H9 (cell line): ENCODE data around the gene MYL10. TPM values are rescaled to one million over a fixed set of nuclear protein-coding genes. Genes with fewer than 3 reads are reported as not detected.

Experiments used
- DNase-seq: peaks from one replicate; pipeline ENCODE4 v3.0.0-alpha.2; 2017
- H2AFZ ChIP-seq: one replicate; pipeline ENCODE4 v1.6.1; 2013; ENCODE audit warnings: mild to moderate bottlenecking, low read length, control low read depth, moderate library complexity
- H2AK5ac ChIP-seq: 2 replicates; pipeline ENCODE4 v1.6.1; 2013; ENCODE audit warnings: low read length, control low read depth, mixed read lengths; ENCODE audit not compliant: insufficient read length
- H2BK120ac ChIP-seq: one replicate; pipeline ENCODE4 v1.6.1; 2013; ENCODE audit warnings: low read depth, mild to moderate bottlenecking, low read length, control low read depth, inconsistent platforms; ENCODE audit not compliant: poor library complexity, severe bottlenecking
- H2BK12ac ChIP-seq: 2 replicates; pipeline ENCODE4 v1.6.1; 2013; ENCODE audit warnings: low read length, control low read depth, mixed read lengths, low read depth; ENCODE audit not compliant: insufficient read length
- H2BK15ac ChIP-seq: 2 replicates; pipeline ENCODE4 v1.6.1; 2013; ENCODE audit warnings: low read depth, low read length, control low read depth
- H2BK20ac ChIP-seq: one replicate; pipeline ENCODE4 v1.6.1; 2013; ENCODE audit warnings: low read depth, mild to moderate bottlenecking, low read length, control low read depth, inconsistent platforms; ENCODE audit not compliant: poor library complexity, severe bottlenecking
- H2BK5ac ChIP-seq: 2 replicates; pipeline ENCODE4 v1.6.1; 2013; ENCODE audit warnings: low read length, control low read depth, mixed read lengths; ENCODE audit not compliant: insufficient read length
- H3K14ac ChIP-seq: 2 replicates; pipeline ENCODE4 v1.6.1; 2013; ENCODE audit warnings: low read length, control low read depth; ENCODE audit not compliant: insufficient read depth
- H3K18ac ChIP-seq: 2 replicates; pipeline ENCODE4 v1.6.1; 2013; ENCODE audit warnings: low read depth, mild to moderate bottlenecking, mixed read lengths, low read length, control low read depth; ENCODE audit not compliant: insufficient read length
- H3K23ac ChIP-seq: 2 replicates; pipeline ENCODE4 v1.6.1; 2013; ENCODE audit warnings: low read length, control low read depth, mixed read lengths, low read depth; ENCODE audit not compliant: insufficient read length
- H3K23me2 ChIP-seq: 2 replicates; pipeline ENCODE4 v1.6.1; 2013; ENCODE audit warnings: low read depth, mild to moderate bottlenecking, mixed read lengths, low read length, control low read depth; ENCODE audit not compliant: insufficient read length, poor library complexity, severe bottlenecking
- H3K27ac ChIP-seq: 2 replicates; pipeline ENCODE4 v1.5.1; 2013; ENCODE audit warnings: low read length, control low read depth, mixed read lengths, low read depth; ENCODE audit not compliant: insufficient read length
- H3K27me3 ChIP-seq: 2 replicates; pipeline ENCODE4 v1.6.1; 2013; ENCODE audit warnings: low read length, control low read depth, inconsistent platforms; ENCODE audit not compliant: insufficient read depth
- H3K4ac ChIP-seq: 2 replicates; pipeline ENCODE4 v1.6.1; 2013; ENCODE audit warnings: low read depth, mild to moderate bottlenecking, control low read depth, inconsistent platforms, low read length, moderate library complexity
- H3K4me1 ChIP-seq: 2 replicates; pipeline ENCODE4 v1.6.1; 2013; ENCODE audit warnings: low read length, control low read depth, inconsistent platforms; ENCODE audit not compliant: insufficient read depth
- H3K4me2 ChIP-seq: 2 replicates; pipeline ENCODE4 v1.6.1; 2013; ENCODE audit warnings: low read length, control low read depth, mixed read lengths; ENCODE audit not compliant: insufficient read length, insufficient read depth
- H3K56ac ChIP-seq: 2 replicates; pipeline ENCODE4 v1.6.1; 2013; ENCODE audit warnings: low read depth, mild to moderate bottlenecking, mixed read lengths, low read length, control low read depth; ENCODE audit not compliant: insufficient read length
- H3K79me1 ChIP-seq: 2 replicates; pipeline ENCODE4 v1.6.1; 2013; ENCODE audit warnings: low read depth, mild to moderate bottlenecking, moderate library complexity, low read length, control low read depth, inconsistent platforms; ENCODE audit not compliant: insufficient read depth, poor library complexity, severe bottlenecking
- H3K79me2 ChIP-seq: 2 replicates; pipeline ENCODE4 v1.6.1; 2013; ENCODE audit warnings: low read length, control low read depth, inconsistent platforms; ENCODE audit not compliant: insufficient read depth
- H3K9ac ChIP-seq: 2 replicates; pipeline ENCODE4 v1.6.1; 2013; ENCODE audit warnings: low read length, control low read depth, mixed read lengths; ENCODE audit not compliant: insufficient read length; ENCODE audit errors: extremely low read depth
- H3K9me3 ChIP-seq: one replicate; pipeline ENCODE4 v1.6.1; 2013; ENCODE audit warnings: low read depth, low read length, inconsistent platforms; ENCODE audit not compliant: control insufficient read depth
- H3T11ph ChIP-seq: one replicate; pipeline ENCODE4 v1.6.1; 2013; ENCODE audit warnings: mild to moderate bottlenecking, low read length, control low read depth, inconsistent platforms
- H4K20me1 ChIP-seq: one replicate; pipeline ENCODE4 v1.6.1; 2013; ENCODE audit not compliant: control insufficient read depth, insufficient read length, insufficient read depth
- H4K5ac ChIP-seq: 2 replicates; pipeline ENCODE4 v1.6.1; 2013; ENCODE audit warnings: low read depth, mild to moderate bottlenecking, mixed read lengths, low read length, control low read depth; ENCODE audit not compliant: insufficient read length
- H4K8ac ChIP-seq: replicated peaks from 2 replicates; pipeline ENCODE4 v1.6.1; 2013; ENCODE audit warnings: low read length, control low read depth, mixed read lengths, low read depth; ENCODE audit not compliant: insufficient read length
- H4K91ac ChIP-seq: 2 replicates; pipeline ENCODE4 v1.6.1; 2013; ENCODE audit warnings: low read depth, mild to moderate bottlenecking, moderate library complexity, mixed read lengths, low read length, control low read depth; ENCODE audit not compliant: insufficient read length
- H3K27ac Mint-ChIP-seq, 3 experiments: 2 replicates in 2 of 3; 3 replicates in 1 of 3; pipeline ENCODE4 v1.8.0; 2020 to 2021; ENCODE audit warnings: mixed read lengths in 3 of 3, mild to moderate bottlenecking in 1 of 3, moderate library complexity in 1 of 3
- H3K27me3 Mint-ChIP-seq: 2 replicates; pipeline ENCODE4 v1.8.0; 2021; ENCODE audit warnings: low read depth, mild to moderate bottlenecking, moderate library complexity, mixed read lengths
- H3K36me3 Mint-ChIP-seq, 3 experiments: 2 replicates in 2 of 3; 3 replicates in 1 of 3; pipeline ENCODE4 v1.8.0; 2020 to 2021; ENCODE audit warnings: low read depth in 3 of 3, mixed read lengths in 3 of 3; ENCODE audit not compliant: insufficient read depth in 1 of 3
- H3K4me1 Mint-ChIP-seq, 2 experiments: 2 replicates each; pipeline ENCODE4 v1.8.0; 2020; ENCODE audit warnings: mixed read lengths in 2 of 2
- H3K4me3 Mint-ChIP-seq, 2 experiments: 2 replicates in 1 of 2; 3 replicates in 1 of 2; pipeline ENCODE4 v1.8.0; 2020 to 2021; ENCODE audit warnings: mild to moderate bottlenecking in 2 of 2, mixed read lengths in 2 of 2, moderate library complexity in 1 of 2
- H3K9me3 Mint-ChIP-seq, 2 experiments: 2 replicates in 1 of 2; 3 replicates in 1 of 2; pipeline ENCODE4 v1.8.0; 2020; ENCODE audit warnings: mild to moderate bottlenecking in 2 of 2, mixed read lengths in 2 of 2, moderate library complexity in 1 of 2
- CTCF ChIP-seq: fragments of 200-600 bp; sonication (generic); conservative IDR thresholded peaks from 3 replicates; pipeline ENCODE4 v1.8.0; 2021; ENCODE audit warnings: antibody characterized with exemption, mild to moderate bottlenecking
- WGBS: extraction: QIAGEN DNeasy Blood & Tissue Kit; methylation state at CpG from one replicate; pipeline ENCODE4 v1.1.7; 2013; ENCODE audit warnings: missing lambda C conversion rate, low lambda C conversion rate, mixed read lengths; ENCODE audit not compliant: insufficient read length; ENCODE audit errors: extremely low coverage; 5-methylcytosine and 5-hydroxymethylcytosine counted together
- total RNA-seq: library from RNA; stranded (reverse); gene quantifications from 2 replicates; pipeline ENCODE4 v1.2.1, GENCODE V29; 2021

The MYL10 gene
- total RNA-seq, 1 experiment from 2014 or later = 0.50 TPM

- H3K36me3 Mint-ChIP-seq = no peaks in the 10 kb centered on the region
- no peak overlapping the region for H4K8ac ChIP-seq
- no peak overlapping the region for H3T11ph ChIP-seq
- no peaks in the 10 kb centered on the region for H3K23me2 ChIP-seq
- H3K18ac ChIP-seq = no peak overlapping the region
- H3K27me3 Mint-ChIP-seq = peaks cover 9% of the 10 kb centered on the region
- H3K23ac ChIP-seq = no peak overlapping the region
- no CpG with 5 or more reads among the region's 6 CpGs for WGBS
- H2BK20ac ChIP-seq = no peak overlapping the region
- H3K9me3 ChIP-seq = no peaks in the 10 kb centered on the region
- H3K9me3 Mint-ChIP-seq = no peaks in the 10 kb centered on the region
- no peak overlapping the region for H2BK5ac ChIP-seq
- no peak for TF ChIP-seq CTCF
- no peak overlapping the region for H2BK15ac ChIP-seq
- H3K4ac ChIP-seq = no peak overlapping the region
- H3K4me3 Mint-ChIP-seq = no peak overlapping the region
- H2BK120ac ChIP-seq = no peak overlapping the region
- H4K91ac ChIP-seq = no peak overlapping the region
- H2AK5ac ChIP-seq = no peak overlapping the region
- no peaks in the 10 kb centered on the region for H3K79me2 ChIP-seq
- no peak overlapping the region for H2BK12ac ChIP-seq
- no peak overlapping the region for H3K56ac ChIP-seq
- H3K14ac ChIP-seq = no peak overlapping the region
- H3K9ac ChIP-seq = no peak overlapping the region
- no peak overlapping the region for H3K4me2 ChIP-seq
- H4K5ac ChIP-seq = no peak overlapping the region
- no peak for DNase-seq
- no peaks in the 10 kb centered on the region for H3K4me1 ChIP-seq
- no peak overlapping the region for H3K27ac ChIP-seq
- peaks cover 0 to 2% of the 10 kb centered on the region in 2 experiments; a peak in 1 of 4 replicates for H3K4me1 Mint-ChIP-seq
- no peaks in the 10 kb centered on the region for H4K20me1 ChIP-seq
- no peak overlapping the region for H2AFZ ChIP-seq
- H3K27ac Mint-ChIP-seq = no peak overlapping the region
- H3K79me1 ChIP-seq = no peaks in the 10 kb centered on the region
- no peaks in the 10 kb centered on the region for H3K27me3 ChIP-seq
Observed at GRCh38 chr7:101593556-101593955, 35.5 kb downstream of the MYL10 start.
